Thoracic aorta (tissue), 2 donors: ENCODE data around the gene SRXN1. TPM values are rescaled to one million over a fixed set of nuclear protein-coding genes. Genes with fewer than 3 reads are reported as not detected.

Experiments
- ATAC-seq: fragments of 150-250 bp; one replicate; pipeline ENCODE4 v1.8.0; 2017; ENCODE audit warnings: low read depth; ENCODE audit not compliant: insufficient number of reproducible peaks, low FRiP score
- DNase-seq: peaks from one replicate; pipeline ENCODE4 v3.0.0-alpha.2; 2020; ENCODE audit warnings: low spot score
- H3K27ac ChIP-seq, 2 donors: fragments of 200-600 bp; sonication (generic); 1 replicate in 1 of 2; 2 replicates in 1 of 2; pipeline ENCODE4 v1.5.1; 2016; ENCODE audit warnings: mild to moderate bottlenecking in 2 of 2, moderate library complexity in 2 of 2
- H3K27me3 ChIP-seq: fragments of 200-600 bp; sonication (generic); replicated peaks from 2 replicates; pipeline ENCODE4 v1.6.0; 2016; ENCODE audit warnings: mild to moderate bottlenecking; ENCODE audit not compliant: insufficient read depth
- H3K36me3 ChIP-seq: fragments of 200-600 bp; sonication (generic); one replicate; pipeline ENCODE4 v1.5.1; 2016
- H3K4me1 ChIP-seq, 2 donors: fragments of 200-600 bp; sonication (generic); 1 replicate in 1 of 2; 2 replicates in 1 of 2; pipeline versions ENCODE4 v1.5.1 to v1.6.0; 2016; ENCODE audit warnings: low read depth in 2 of 2, mild to moderate bottlenecking in 1 of 2; ENCODE audit not compliant: control insufficient read depth in 1 of 2
- H3K4me3 ChIP-seq: fragments of 200-600 bp; sonication (generic); 2 replicates; pipeline ENCODE4 v1.5.1; 2016; ENCODE audit warnings: mild to moderate bottlenecking
- H3K9me3 ChIP-seq: fragments of 200-600 bp; sonication (generic); 2 replicates; pipeline ENCODE4 v1.5.1; 2016
- total RNA-seq, 2 donors: library from RNA; depleted of rRNA; stranded (reverse); fragments of >200 nt; gene quantifications; one replicate each; pipeline versions ENCODE4 v1.1.0 to v1.2.3, GENCODE V29; 2016
- TF ChIP-seq, protein P1 (sequence below): fragments of 200-600 bp; sonication (generic); IDR thresholded peaks from one replicate; pipeline ENCODE4 v1.5.1; 2019; ENCODE audit warnings: antibody characterized with exemption

Gene SRXN1
- total RNA-seq, 2 donors from 2014 or later: 41.7 to 49.4 TPM

DNA sequence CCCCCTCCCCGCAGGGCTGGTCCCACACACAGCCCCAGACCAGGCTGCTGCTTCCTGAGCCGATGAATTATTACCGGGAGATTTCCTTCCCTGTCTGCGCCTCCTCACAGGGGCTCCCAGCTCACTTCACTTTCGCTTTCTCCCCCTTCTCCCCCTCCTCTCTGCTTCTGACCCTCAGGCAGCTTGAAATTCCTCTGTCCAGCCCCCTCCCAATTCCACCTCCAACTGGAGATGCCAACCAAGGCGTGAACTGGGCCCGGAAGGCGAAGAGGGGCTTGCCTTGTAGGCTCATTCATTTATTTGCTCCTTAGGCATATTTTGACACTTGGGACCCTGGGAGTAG is 41.2 kb downstream of the SRXN1 start:
- Histone ChIP-seq H3K9me3 (no peaks in the 10 kb centered on the region), H3K36me3 (no peaks in the 10 kb centered on the region), H3K4me3 (no peak overlapping the region), H3K27me3 (peaks cover 13% of the 10 kb centered on the region), H3K27ac (no peak overlapping the region), H3K4me1 (no peaks in the 10 kb centered on the region)
- TF ChIP-seq, protein P1, sequence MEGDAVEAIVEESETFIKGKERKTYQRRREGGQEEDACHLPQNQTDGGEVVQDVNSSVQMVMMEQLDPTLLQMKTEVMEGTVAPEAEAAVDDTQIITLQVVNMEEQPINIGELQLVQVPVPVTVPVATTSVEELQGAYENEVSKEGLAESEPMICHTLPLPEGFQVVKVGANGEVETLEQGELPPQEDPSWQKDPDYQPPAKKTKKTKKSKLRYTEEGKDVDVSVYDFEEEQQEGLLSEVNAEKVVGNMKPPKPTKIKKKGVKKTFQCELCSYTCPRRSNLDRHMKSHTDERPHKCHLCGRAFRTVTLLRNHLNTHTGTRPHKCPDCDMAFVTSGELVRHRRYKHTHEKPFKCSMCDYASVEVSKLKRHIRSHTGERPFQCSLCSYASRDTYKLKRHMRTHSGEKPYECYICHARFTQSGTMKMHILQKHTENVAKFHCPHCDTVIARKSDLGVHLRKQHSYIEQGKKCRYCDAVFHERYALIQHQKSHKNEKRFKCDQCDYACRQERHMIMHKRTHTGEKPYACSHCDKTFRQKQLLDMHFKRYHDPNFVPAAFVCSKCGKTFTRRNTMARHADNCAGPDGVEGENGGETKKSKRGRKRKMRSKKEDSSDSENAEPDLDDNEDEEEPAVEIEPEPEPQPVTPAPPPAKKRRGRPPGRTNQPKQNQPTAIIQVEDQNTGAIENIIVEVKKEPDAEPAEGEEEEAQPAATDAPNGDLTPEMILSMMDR: no peak
- ATAC-seq: no peak
- no peak for DNase-seq

DNA sequence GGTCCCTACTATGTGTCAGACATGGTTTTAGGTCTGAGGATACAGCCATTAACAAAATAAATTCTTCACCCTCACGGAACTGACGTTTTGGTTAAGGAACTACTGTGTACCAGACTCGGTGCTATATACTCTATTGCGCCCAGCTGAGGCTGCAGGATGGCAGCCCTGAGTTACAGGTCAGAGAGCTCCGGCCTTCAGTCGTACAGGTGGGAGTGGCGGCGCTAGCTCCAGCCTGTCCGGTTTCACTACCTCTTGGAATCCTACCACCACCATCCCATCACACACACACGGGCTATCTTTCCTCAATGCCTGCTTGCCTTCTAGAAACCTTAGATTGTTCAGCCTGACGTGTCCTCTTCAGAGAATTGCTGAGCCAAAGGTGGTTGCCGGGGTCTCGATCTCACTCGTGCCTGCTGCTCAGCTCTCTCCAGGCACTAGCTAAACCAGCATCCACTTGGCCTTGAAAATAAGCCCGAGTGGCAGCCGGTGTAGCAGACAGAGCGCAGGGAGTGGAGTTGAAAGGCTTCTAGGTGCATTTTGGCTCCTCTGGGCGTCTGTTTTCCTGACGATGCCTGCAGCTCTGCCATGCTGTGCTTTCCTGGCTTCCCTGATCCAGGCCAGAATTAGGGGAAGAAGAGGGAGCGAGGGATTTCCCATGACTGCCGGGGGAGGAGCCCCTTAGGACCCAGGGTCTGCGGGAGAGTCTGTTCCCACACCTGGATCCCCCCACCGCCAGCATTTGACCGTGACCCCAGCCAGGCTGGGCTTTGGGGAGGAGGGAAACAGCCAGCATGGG is 41.8 kb downstream of the SRXN1 start:
- Histone ChIP-seq H3K4me3 (no peak overlapping the region), H3K9me3 (no peaks in the 10 kb centered on the region), H3K36me3 (no peaks in the 10 kb centered on the region), H3K4me1 (no peaks in the 10 kb centered on the region), H3K27ac (no peak overlapping the region), H3K27me3 (peaks cover 13% of the 10 kb centered on the region)
- TF ChIP-seq, protein P1: no peak
- ATAC-seq (no peak), DNase-seq (no peak)

DNA sequence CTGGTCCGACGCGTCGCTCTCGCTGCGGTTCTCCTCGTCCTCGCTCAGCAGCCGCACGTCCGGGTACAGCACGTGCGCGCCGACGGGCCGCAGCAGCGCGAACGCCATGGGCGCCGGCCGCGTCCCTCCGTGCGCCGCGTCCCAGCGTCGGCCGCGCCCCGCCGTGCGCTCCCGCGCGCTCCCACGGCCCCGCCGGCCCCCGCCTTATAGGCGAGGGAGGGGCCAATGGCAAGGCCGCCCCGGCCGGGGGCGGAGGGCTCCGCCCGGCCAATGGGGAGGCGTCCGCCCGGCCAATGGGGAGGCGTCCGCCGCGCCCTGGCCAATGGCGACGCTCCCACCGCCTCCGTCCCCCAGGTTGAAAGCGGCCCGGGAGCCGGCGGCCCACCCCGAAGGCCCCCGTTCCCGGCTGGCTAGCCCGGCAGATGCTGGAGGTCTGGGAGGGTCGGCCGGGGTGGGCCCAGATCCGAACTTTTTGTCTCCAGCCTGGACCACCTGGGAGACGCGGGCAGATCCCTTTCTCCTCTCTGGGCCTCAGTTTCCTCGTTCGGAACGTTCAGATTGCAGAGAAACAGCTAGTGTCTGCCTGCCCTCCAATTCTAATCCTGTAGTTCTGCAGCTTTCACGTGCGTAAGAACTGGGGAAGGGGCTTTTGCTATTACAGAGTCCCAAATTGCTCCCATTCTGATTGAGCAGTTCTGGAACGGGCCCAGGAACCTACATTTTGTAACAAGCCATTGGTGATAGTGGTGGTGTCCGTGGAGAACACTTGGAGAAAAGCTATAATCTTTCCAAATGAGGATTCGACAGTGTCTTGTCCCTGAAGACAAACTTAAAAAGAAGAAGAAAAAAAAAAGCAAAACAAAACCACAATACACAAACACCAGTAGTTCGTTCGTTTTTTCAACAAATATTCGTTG is 42.6 kb downstream of the SRXN1 start, which contains the start of gene TCF15:
TCF15 (minus strand) TSS at position 180 of the 917 bp plus-strand sequence; CDS start at position 108, 72 bp downstream.
- Histone ChIP-seq H3K9me3 (no peaks in the 10 kb centered on the region), H3K36me3 (no peaks in the 10 kb centered on the region), H3K4me3 (no peak within 1 kb of the TSS), H3K27ac (no peak within 1 kb of the TSS), H3K4me1 (no peaks in the 10 kb centered on the region), H3K27me3 (peaks cover 13% of the 10 kb centered on the region)
- TF ChIP-seq, protein P1: no peak
- ATAC-seq (no peak), DNase-seq (no peak)

DNA sequence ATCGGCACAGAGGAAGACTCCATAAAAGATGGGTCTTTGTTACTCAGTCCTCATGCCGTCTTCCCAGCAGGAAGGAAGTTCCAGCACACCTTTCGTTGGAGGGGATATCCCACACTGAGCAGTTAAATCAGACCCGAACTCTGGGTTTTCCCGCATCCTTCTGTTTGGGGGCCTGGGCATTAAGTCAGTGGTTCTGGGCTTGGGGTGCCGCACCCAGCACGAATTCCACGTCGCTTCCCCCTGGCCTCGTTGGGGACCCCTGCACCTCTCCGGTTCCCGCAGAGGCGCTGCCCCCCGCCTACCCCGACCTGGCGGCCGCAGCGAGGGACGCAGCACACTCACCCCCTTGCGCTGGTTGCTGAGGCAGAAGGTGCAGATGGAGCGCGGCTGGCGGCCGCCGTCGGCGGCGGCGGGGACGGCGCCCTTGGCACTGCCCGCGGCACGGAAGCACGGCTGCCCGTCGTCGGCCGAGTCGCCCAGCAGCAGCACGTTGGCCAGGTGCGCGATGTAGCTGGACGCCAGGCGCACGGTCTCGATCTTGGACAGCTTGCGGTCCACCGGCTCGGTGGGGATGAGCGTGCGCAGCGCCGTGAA is 43.5 kb downstream of the SRXN1 start:
- H3K4me3 ChIP-seq: no peak overlapping the region

More for the DNA sequence above, 43.5 kb downstream of the SRXN1 start:
- DNase-seq (no peak), ATAC-seq (no peak)
- no peaks in the 10 kb centered on the region for H3K4me1 ChIP-seq
- TF ChIP-seq, protein P1: no peak
- no peak overlapping the region for H3K27ac ChIP-seq
- H3K36me3 ChIP-seq: no peaks in the 10 kb centered on the region
- peaks cover 13% of the 10 kb centered on the region for H3K27me3 ChIP-seq
- no peaks in the 10 kb centered on the region for H3K9me3 ChIP-seq
